ENCODE results near the gene LRRC73.
"Not testable (repeated sequence)": the region's sequence is repeated elsewhere in the genome, so short reads cannot be mapped to it uniquely, and the experiment has no call there.

Gene LRRC73

DNA sequence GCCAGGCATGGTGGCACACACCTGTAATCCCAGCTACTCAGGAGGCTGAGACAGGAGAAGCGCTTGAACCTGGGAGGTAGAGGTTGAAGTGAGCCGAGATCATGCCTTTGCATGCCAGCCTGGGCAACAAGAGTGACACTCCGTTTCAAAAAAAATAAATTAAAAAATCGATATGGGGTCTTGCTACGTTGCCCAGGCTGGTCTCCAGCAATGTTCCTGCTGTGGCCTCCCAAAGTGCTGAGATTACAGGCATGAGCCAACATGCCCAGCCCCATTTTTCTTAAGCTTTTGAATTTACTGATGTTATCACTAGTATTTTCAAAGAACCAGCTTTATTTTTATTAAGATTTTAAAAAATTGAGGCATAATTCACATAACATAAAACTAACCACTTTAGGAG is 30.4 kb upstream of the LRRC73 start:
- TF ChIP-seq, protein P1, sequence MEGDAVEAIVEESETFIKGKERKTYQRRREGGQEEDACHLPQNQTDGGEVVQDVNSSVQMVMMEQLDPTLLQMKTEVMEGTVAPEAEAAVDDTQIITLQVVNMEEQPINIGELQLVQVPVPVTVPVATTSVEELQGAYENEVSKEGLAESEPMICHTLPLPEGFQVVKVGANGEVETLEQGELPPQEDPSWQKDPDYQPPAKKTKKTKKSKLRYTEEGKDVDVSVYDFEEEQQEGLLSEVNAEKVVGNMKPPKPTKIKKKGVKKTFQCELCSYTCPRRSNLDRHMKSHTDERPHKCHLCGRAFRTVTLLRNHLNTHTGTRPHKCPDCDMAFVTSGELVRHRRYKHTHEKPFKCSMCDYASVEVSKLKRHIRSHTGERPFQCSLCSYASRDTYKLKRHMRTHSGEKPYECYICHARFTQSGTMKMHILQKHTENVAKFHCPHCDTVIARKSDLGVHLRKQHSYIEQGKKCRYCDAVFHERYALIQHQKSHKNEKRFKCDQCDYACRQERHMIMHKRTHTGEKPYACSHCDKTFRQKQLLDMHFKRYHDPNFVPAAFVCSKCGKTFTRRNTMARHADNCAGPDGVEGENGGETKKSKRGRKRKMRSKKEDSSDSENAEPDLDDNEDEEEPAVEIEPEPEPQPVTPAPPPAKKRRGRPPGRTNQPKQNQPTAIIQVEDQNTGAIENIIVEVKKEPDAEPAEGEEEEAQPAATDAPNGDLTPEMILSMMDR (IDR thresholded peaks at IDR 0.05; ENCODE audit: insufficient read depth, low read length, missing control alignments) = no peak
- POLR2A ChIA-PET = interaction anchor here (0.6 kb wide), 1 partner anchor 89 kb away, joined by 3 read pairs; no protein-coding TSS in a partner anchor

DNA sequence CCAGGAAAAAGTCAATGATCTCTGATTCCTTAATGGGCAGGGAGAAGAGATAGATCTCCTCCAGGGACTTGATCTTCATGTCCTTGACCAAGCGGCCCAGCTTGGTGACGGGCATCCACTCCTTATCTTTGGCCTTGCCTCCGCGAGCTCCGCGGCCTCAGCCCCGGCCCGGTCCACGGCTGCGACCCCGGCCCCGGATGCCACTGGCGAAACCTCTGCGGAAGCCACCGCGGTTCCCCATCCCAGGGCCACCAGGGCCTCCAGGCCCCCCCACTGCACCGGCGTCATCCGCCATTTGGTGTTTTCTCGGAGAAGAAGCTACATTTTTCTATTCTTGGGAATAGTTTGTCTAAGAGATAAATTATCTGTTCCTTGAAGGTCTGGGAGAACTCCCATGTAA is 29.3 kb upstream of the LRRC73 start:
- H3K4me3 ChIP-seq (ENCODE audit: low read depth, low read length); POLR2A ChIA-PET; CTCF ChIA-PET; DNase-seq (ENCODE audit: low read depth, low spot score): not testable (repeated sequence)

More for the DNA sequence above, 30.4 kb upstream of the LRRC73 start:
- DNase-seq (ENCODE audit: low read depth, low spot score) = no peak
- CTCF ChIA-PET = no interaction called here
- H3K4me3 ChIP-seq (ENCODE audit: low read depth, low read length) = no peak overlapping the region

DNA sequence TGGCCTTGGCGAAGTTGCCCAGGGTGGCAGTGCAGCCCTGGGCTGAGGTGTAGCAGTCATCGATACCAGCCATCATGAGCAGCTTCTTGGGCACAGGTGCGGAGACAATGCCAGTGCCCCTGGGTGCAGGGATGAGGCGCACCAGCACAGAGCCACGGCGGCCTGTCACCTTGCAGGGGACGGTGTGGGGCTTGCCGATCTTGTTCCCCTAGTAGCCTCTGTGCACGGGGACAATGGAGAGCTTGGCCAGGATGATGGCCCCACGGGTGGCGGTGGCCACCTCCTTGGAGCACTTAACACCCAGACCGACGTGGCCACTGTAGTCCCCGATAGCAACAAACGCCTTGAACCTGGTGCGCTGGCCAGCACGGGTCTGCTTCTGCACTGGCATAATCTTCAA is 28.8 kb upstream of the LRRC73 start:
- POLR2A ChIA-PET; H3K4me3 ChIP-seq (ENCODE audit: low read depth, low read length); CTCF ChIA-PET: not testable (repeated sequence)

DNA sequence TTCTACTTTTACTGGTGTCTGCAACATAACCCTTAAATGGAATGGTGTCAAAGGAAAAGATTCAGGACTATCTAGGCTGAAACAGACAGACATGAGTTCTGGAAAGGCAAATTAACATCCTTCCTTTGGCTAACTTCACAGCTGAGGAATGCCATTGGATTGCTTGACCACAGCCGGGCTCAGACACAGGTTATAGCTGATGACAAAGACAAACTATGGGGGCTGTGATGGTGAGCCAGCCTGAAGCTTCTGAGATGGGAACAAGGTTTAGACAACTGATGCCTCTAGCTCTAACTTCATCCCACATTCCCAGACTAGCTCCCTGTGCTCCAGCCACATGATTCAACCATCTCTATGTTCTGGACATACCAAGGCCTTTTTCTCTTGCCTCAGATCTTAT is 22.1 kb upstream of the LRRC73 start:
- TF ChIP-seq, protein P1 (IDR thresholded peaks at IDR 0.05; ENCODE audit: insufficient read depth, low read length, missing control alignments) = no peak
- DNase-seq (ENCODE audit: low read depth, low spot score) = no peak
- ChIA-PET POLR2A (interaction anchor here (0.6 kb wide), 1 partner anchor 15 kb away, joined by 3 read pairs; the partner anchor contains the start of genes POLR1C and YIPF3), CTCF (interaction anchor here (0.9 to 1.1 kb wide), 2 partner anchors 14 to 26 kb away, joined by 3 read pairs; no protein-coding TSS in a partner anchor)
- H3K4me3 ChIP-seq (ENCODE audit: low read depth, low read length) = no peak overlapping the region

More for the DNA sequence above, 28.8 kb upstream of the LRRC73 start:
- DNase-seq (ENCODE audit: low read depth, low spot score) = not testable (repeated sequence)

DNA sequence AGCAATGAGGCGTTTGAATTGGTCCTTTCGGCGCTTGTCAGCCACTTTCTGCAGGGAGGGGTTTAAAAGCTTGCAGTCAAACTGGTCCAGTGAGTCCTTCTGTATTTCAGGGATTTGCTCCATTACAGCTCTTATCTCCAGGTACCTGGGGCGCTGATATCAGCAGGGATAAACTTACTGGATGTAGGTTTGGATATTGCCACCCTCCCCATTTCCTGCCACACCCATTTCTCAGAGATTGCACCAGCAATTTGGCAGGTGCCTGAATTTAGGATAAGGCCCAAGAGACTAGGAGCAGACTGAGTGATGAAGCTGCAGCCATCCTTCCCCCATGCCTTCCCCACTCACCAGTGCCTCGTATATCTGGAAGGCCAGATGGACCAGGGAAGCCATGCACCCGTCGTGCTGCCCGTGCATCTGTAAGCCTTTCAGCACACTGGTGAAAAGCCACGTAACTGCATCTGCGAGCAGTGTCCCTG is 14.4 kb upstream of the LRRC73 start:
- DNase-seq (ENCODE audit: low read depth, low spot score) = no peak
- TF ChIP-seq, protein P1 (IDR thresholded peaks at IDR 0.05; ENCODE audit: insufficient read depth, low read length, missing control alignments) = no peak
- POLR2A ChIA-PET = no interaction called here
- CTCF ChIA-PET = no interaction called here
- no peak overlapping the region for H3K4me3 ChIP-seq (ENCODE audit: low read depth, low read length)

DNA sequence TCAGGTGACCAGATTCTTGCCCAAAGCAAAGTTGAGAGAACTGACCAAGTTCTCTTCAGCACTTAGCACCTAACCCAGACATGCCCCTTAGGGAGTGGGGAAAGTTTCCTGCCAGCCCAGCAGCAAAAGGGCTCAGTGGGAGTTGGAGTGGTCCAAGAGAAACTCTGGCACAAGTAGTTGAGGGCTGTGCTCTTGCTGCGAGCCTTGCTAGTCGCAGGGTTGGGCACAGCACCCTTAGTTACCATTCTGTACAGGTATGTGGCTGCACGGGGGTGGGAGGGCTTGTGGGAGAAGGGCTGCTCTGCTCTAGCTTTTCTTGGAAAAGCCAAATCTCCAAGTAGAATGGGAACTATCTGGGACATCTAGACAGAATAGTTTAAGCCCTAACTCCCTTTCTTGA is 13.1 kb upstream of the LRRC73 start:
- ChIA-PET CTCF (no interaction called here), POLR2A (no interaction called here)
- H3K4me3 ChIP-seq (ENCODE audit: low read depth, low read length) = no peak overlapping the region
- TF ChIP-seq, protein P1 (IDR thresholded peaks at IDR 0.05; ENCODE audit: insufficient read depth, low read length, missing control alignments) = no peak
- no peak for DNase-seq (ENCODE audit: low read depth, low spot score)

DNA sequence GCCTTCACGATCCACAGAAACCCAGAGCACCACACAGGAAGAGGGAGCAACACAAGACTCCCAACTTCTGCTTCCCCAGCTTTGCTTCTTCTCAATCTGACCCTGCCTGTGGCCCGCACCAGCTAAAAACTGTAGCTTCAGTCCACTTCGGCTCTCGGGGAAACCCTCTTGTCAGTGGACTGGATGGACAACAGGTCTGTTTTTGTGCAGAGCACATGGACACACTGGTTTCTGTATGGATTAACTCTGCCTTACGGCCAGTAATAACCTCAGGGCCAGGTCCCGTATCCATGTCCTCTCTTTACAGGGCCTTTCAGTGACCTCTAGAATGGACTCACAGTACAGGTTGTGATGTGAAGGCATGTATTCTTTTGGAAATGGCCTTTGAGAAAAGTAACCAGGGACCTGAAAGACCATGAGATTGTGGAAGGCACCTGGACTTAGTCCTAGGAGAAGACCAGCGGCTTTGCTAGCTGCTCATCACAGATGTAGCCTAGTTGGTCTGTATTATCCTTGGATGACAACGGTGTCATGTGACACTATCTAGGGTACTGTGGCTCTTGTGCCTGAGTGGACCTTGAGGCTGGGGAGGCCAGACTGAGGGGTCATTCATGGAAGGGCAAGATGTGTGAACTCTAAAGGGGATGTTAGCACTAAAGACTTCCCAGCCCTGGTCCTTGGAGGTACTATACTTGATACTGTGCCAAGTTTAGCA is 12.6 kb upstream of the LRRC73 start:
- CTCF ChIA-PET = interaction anchor here (2.5 kb wide), 1 partner anchor 86 kb away, joined by 9 read pairs; no protein-coding TSS in a partner anchor
- TF ChIP-seq, protein P1 (IDR thresholded peaks at IDR 0.05; ENCODE audit: insufficient read depth, low read length, missing control alignments) = no peak
- POLR2A ChIA-PET = interaction anchor here (0.6 kb wide), 1 partner anchor 110 kb away, joined by 3 read pairs; no protein-coding TSS in a partner anchor
- no peak for DNase-seq (ENCODE audit: low read depth, low spot score)
- no peak overlapping the region for H3K4me3 ChIP-seq (ENCODE audit: low read depth, low read length)

Measured in AG04449 (cell line).